HG02623 (cell line): ENCODE measurements around the gene ZNF763.
A peak's percentile ranks its signal among the peaks of the same experiment; 100 is the strongest.
"Not testable (repeated sequence)": the region's sequence is repeated elsewhere in the genome, so short reads cannot be mapped to it uniquely, and the experiment has no call there.

Source experiments
- ATAC-seq: cut with Tn5 transposase; IDR thresholded peaks from one replicate; pipeline ENCODE4 v1.9.1; 2021; ENCODE audit warnings: moderate library complexity; ENCODE audit not compliant: unreplicated experiment

The ZNF763 gene

GRCh38 chr19:11971041-11971440 lies 6.2 kb downstream of the ZNF763 start:
- ATAC-seq, result no peak

- no peak for ATAC-seq
Measured at GRCh38 chr19:11973019-11973810, 8.4 kb downstream of the ZNF763 start.

- ATAC-seq, result no peak
Measured at GRCh38 chr19:11978492-11979100, 13.8 kb downstream of the ZNF763 start.

GRCh38 chr19:11979527-11979926 lies 14.7 kb downstream of the ZNF763 start:
- ATAC-seq, result no peak

- no peak for ATAC-seq
Measured at GRCh38 chr19:11982526-11982925, 17.7 kb downstream of the ZNF763 start.

GRCh38 chr19:11984986-11985385 lies 20.1 kb downstream of the ZNF763 start:
- no peak for ATAC-seq

GRCh38 chr19:11986754-11987153 lies 21.9 kb downstream of the ZNF763 start:
- ATAC-seq, result no peak

- ATAC-seq, result peak; percentile 72
Measured at GRCh38 chr19:11987405-11988281, 22.8 kb downstream of the ZNF763 start.

GRCh38 chr19:11989112-11989456 lies 24.2 kb downstream of the ZNF763 start:
- ATAC-seq, result no peak

GRCh38 chr19:11991921-11992320 lies 27.1 kb downstream of the ZNF763 start:
- ATAC-seq, result not testable (repeated sequence)

- ATAC-seq, result no peak
Measured at GRCh38 chr19:11995174-11995573, 30.3 kb downstream of the ZNF763 start.

- ATAC-seq, result no peak
Measured at GRCh38 chr19:12000152-12000981, 35.5 kb downstream of the ZNF763 start.

GRCh38 chr19:12015015-12015752 lies 50.3 kb downstream of the ZNF763 start:
- no peak for ATAC-seq

- ATAC-seq, result no peak
Measured at GRCh38 chr19:12015753-12016116, 50.9 kb downstream of the ZNF763 start.
